Gastrocnemius medialis (tissue), 4 donors: Measurements from ENCODE around the gene SYNDIG1L.

Experiments
- CTCF ChIP-seq, 5 experiments: fragments of 450-650 bp in 3 of 5; fragments of 200-600 bp in 2 of 5; sonication (generic) in 2 of 5; IDR thresholded peaks in 4 of 5; conservative IDR thresholded peaks in 1 of 5; 1 replicate in 4 of 5; 2 replicates in 1 of 5; pipeline ENCODE4 v1.5.1; 2016 to 2019; ENCODE audit warnings: antibody characterized with exemption in 5 of 5, mild to moderate bottlenecking in 3 of 5, moderate library complexity in 3 of 5
- POLR2A ChIP-seq, 2 donors: fragments of 450-650 bp; IDR thresholded peaks; one replicate each; pipeline ENCODE4 v1.6.1; 2017; ENCODE audit warnings: antibody characterized with exemption in 2 of 2, mild to moderate bottlenecking in 2 of 2, moderate library complexity in 2 of 2

GRCh38 chr14:74380172-74380571 is 45.8 kb downstream of the SYNDIG1L start:
- TF ChIP-seq CTCF (IDR thresholded peaks at IDR 0.05 in 4 of 5, conservative IDR thresholded peaks at IDR 0.05 in 1 of 5) (no peak), POLR2A (IDR thresholded peaks at IDR 0.05) (no peak)
